ENCODE data around the gene SEMA5A. TPM values are rescaled to one million over a fixed set of nuclear protein-coding genes. Genes with fewer than 3 reads are reported as not detected.

SEMA5A gene
- total RNA-seq, 1 experiment from 2014 or later: 9.3 TPM

DNA sequence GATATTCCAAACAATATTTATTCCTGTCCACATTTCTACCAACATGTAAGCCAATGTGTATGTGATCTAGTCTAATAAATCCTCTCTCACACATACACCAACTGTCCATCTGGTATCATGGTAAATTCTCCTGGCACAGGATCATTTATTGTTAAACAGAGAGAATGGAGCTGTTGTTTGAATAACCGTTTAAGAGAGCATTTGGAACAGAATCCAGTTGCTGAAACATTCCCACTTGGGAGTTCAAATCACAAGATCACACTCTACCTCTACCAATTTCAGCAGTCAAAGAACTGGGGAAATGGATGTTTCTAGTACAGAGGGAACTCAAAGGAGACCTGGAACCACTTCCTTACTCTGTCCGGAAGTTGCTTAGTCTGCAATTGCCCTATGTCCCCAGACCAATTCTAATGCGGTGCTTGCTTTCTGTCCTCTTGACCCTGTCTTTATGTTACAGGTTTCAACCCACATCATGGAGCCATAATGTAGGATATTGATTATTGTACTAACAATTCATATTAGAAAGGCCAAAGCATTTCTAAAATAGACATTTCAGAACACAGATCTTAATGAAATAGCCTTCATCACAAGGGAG lies 488.4 kb downstream of the SEMA5A start:
- H3K27ac Mint-ChIP-seq: no peak overlapping the region
- POLR2A ChIA-PET: no interaction called here
- TF ChIP-seq FOXP4 (CRISPR knock-in tag; IDR thresholded peaks at IDR 0.05): no peak
- TF ChIP-seq, protein P1, sequence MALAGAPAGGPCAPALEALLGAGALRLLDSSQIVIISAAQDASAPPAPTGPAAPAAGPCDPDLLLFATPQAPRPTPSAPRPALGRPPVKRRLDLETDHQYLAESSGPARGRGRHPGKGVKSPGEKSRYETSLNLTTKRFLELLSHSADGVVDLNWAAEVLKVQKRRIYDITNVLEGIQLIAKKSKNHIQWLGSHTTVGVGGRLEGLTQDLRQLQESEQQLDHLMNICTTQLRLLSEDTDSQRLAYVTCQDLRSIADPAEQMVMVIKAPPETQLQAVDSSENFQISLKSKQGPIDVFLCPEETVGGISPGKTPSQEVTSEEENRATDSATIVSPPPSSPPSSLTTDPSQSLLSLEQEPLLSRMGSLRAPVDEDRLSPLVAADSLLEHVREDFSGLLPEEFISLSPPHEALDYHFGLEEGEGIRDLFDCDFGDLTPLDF (CRISPR knock-in tag; IDR thresholded peaks at IDR 0.05): no peak
- no peak for TF ChIP-seq FOXP1 (CRISPR knock-in tag; IDR thresholded peaks at IDR 0.05; ENCODE audit: borderline replicate concordance)
- TF ChIP-seq ZNF263 (CRISPR knock-in tag; IDR thresholded peaks at IDR 0.05; ENCODE audit: low read depth): no peak
- TF ChIP-seq, protein P2, sequence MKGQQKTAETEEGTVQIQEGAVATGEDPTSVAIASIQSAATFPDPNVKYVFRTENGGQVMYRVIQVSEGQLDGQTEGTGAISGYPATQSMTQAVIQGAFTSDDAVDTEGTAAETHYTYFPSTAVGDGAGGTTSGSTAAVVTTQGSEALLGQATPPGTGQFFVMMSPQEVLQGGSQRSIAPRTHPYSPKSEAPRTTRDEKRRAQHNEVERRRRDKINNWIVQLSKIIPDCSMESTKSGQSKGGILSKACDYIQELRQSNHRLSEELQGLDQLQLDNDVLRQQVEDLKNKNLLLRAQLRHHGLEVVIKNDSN (CRISPR knock-in tag; IDR thresholded peaks at IDR 0.05): no peak
- no peak for TF ChIP-seq RELA (CRISPR knock-in tag; IDR thresholded peaks at IDR 0.05; ENCODE audit: borderline replicate concordance)
- no peak for TF ChIP-seq PRDM15 (CRISPR knock-in tag; IDR thresholded peaks at IDR 0.05)
- TF ChIP-seq TEAD1 (CRISPR knock-in tag; IDR thresholded peaks at IDR 0.05): no peak
- no peak for TF ChIP-seq MAX (CRISPR knock-in tag; IDR thresholded peaks at IDR 0.05)
- TF ChIP-seq SMAD3 (CRISPR knock-in tag; IDR thresholded peaks at IDR 0.05; ENCODE audit: borderline replicate concordance): no peak
- TF ChIP-seq KAT7 (CRISPR knock-in tag; IDR thresholded peaks at IDR 0.05; ENCODE audit: borderline replicate concordance): no peak
- TF ChIP-seq ATF3 (CRISPR knock-in tag; conservative IDR thresholded peaks at IDR 0.05): no peak
- no peak for TF ChIP-seq ZBTB21 (CRISPR knock-in tag; IDR thresholded peaks at IDR 0.05; ENCODE audit: borderline replicate concordance)
- TF ChIP-seq ZNF232 (CRISPR knock-in tag; IDR thresholded peaks at IDR 0.05): no peak
- no peak for TF ChIP-seq CBFB (CRISPR knock-in tag; IDR thresholded peaks at IDR 0.05; ENCODE audit: low read depth)
- TF ChIP-seq ZNF416 (CRISPR knock-in tag; IDR thresholded peaks at IDR 0.05): no peak
- TF ChIP-seq, protein P3, sequence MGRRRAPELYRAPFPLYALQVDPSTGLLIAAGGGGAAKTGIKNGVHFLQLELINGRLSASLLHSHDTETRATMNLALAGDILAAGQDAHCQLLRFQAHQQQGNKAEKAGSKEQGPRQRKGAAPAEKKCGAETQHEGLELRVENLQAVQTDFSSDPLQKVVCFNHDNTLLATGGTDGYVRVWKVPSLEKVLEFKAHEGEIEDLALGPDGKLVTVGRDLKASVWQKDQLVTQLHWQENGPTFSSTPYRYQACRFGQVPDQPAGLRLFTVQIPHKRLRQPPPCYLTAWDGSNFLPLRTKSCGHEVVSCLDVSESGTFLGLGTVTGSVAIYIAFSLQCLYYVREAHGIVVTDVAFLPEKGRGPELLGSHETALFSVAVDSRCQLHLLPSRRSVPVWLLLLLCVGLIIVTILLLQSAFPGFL (CRISPR knock-in tag; IDR thresholded peaks at IDR 0.05; ENCODE audit: borderline replicate concordance): no peak
- TF ChIP-seq TEAD4 (CRISPR knock-in tag; IDR thresholded peaks at IDR 0.05): no peak
- no peaks in the 10 kb centered on the region for H3K4me1 Mint-ChIP-seq
- no peak overlapping the region for H3K4me3 Mint-ChIP-seq
- H3K27me3 Mint-ChIP-seq (ENCODE audit: low read depth): no peaks in the 10 kb centered on the region
- no peak for DNase-seq (ENCODE audit: low spot score)
- H3K9me3 Mint-ChIP-seq: no peaks in the 10 kb centered on the region
- no peak for ATAC-seq
- H3K36me3 Mint-ChIP-seq: no peaks in the 10 kb centered on the region
- CTCF ChIA-PET: no interaction called here

Data from WTC11 (cell line).